ENCODE results near the gene HCN4. TPM values are rescaled to one million over a fixed set of nuclear protein-coding genes. Genes with fewer than 3 reads are reported as not detected.

The HCN4 gene
- total RNA-seq, 1 experiment from 2014 or later, result 0.29 TPM

DNA sequence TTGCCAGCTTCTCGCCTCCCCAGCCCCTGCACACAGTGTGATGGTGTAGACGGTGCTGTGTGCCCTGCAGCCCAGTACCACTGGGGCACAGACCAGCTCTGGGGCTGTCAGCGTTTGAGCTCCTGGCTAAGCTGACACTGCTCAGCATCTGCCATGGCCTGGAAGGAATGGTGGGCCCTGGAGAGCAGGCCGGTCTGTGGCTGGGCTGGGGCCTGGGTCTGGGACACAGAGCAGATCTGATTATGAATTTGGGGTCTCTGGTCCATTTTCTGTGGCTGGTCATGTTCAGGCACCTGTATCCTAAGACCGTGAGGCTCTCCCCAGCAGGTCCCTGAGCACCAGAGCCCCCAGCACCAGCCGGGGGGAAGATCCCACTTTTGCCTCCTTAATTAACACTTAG lies 34.7 kb downstream of the HCN4 start:
- Mint-ChIP-seq H3K27me3 (ENCODE audit: insufficient read depth, unreplicated experiment) (peaks cover 13% of the 10 kb centered on the region), H3K36me3 (ENCODE audit: insufficient read depth, unreplicated experiment) (no peaks in the 10 kb centered on the region), H3K4me1 (ENCODE audit: low read depth, unreplicated experiment) (no peaks in the 10 kb centered on the region), H3K27ac (ENCODE audit: unreplicated experiment) (no peak overlapping the region), H3K9me3 (ENCODE audit: unreplicated experiment) (no peaks in the 10 kb centered on the region), H3K4me3 (ENCODE audit: unreplicated experiment) (no peak overlapping the region)
- no peak for DNase-seq
- no peak overlapping the region for H3K4me3 ChIP-seq (ENCODE audit: low read depth, low read length)
- CTCF ChIA-PET, result no interaction called here
- POLR2A ChIA-PET, result no interaction called here
- TF ChIP-seq, protein P1, sequence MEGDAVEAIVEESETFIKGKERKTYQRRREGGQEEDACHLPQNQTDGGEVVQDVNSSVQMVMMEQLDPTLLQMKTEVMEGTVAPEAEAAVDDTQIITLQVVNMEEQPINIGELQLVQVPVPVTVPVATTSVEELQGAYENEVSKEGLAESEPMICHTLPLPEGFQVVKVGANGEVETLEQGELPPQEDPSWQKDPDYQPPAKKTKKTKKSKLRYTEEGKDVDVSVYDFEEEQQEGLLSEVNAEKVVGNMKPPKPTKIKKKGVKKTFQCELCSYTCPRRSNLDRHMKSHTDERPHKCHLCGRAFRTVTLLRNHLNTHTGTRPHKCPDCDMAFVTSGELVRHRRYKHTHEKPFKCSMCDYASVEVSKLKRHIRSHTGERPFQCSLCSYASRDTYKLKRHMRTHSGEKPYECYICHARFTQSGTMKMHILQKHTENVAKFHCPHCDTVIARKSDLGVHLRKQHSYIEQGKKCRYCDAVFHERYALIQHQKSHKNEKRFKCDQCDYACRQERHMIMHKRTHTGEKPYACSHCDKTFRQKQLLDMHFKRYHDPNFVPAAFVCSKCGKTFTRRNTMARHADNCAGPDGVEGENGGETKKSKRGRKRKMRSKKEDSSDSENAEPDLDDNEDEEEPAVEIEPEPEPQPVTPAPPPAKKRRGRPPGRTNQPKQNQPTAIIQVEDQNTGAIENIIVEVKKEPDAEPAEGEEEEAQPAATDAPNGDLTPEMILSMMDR (IDR thresholded peaks at IDR 0.05; ENCODE audit: insufficient read depth in 1 of 2, low read depth in 1 of 2, low read length in 1 of 2, severe bottlenecking in 1 of 2, unreplicated experiment in 1 of 2), result no peak
- no peaks in the 10 kb centered on the region for H3K4me1 ChIP-seq
- H3K27me3 ChIP-seq (replicated peaks; ENCODE audit: control insufficient read depth, insufficient read depth, low read length), result peaks cover 1% of the 10 kb centered on the region; the same call in 1 of the 2 replicates
- no peaks in the 10 kb centered on the region for H3K9me3 ChIP-seq
- no peaks in the 10 kb centered on the region for H3K36me3 ChIP-seq (ENCODE audit: control insufficient read depth, insufficient read depth, low read length)
- BruUV-seq (replicated peaks), result no TSS peak
- intact Hi-C loops (cut with micrococcal nuclease; ENCODE audit: unreplicated experiment), result no loop called here

GRCh38 chr15:73333001-73333400 lies 35.8 kb downstream of the HCN4 start:
- no peaks in the 10 kb centered on the region for H3K9me3 Mint-ChIP-seq (ENCODE audit: unreplicated experiment)
- no peaks in the 10 kb centered on the region for H3K4me1 Mint-ChIP-seq (ENCODE audit: low read depth, unreplicated experiment)
- TF ChIP-seq, protein P1 (IDR thresholded peaks at IDR 0.05; ENCODE audit: insufficient read depth in 1 of 2, low read depth in 1 of 2, low read length in 1 of 2, severe bottlenecking in 1 of 2, unreplicated experiment in 1 of 2), result no peak
- H3K27me3 Mint-ChIP-seq (ENCODE audit: insufficient read depth, unreplicated experiment), result peaks cover 13% of the 10 kb centered on the region
- intact Hi-C loops (cut with micrococcal nuclease; ENCODE audit: unreplicated experiment), result no loop called here
- no peaks in the 10 kb centered on the region for H3K4me1 ChIP-seq
- no peak overlapping the region for H3K27ac Mint-ChIP-seq (ENCODE audit: unreplicated experiment)
- H3K36me3 Mint-ChIP-seq (ENCODE audit: insufficient read depth, unreplicated experiment), result no peaks in the 10 kb centered on the region
- POLR2A ChIA-PET, result no interaction called here
- CTCF ChIA-PET, result no interaction called here
- BruUV-seq (replicated peaks), result no TSS peak
- no peaks in the 10 kb centered on the region for H3K9me3 ChIP-seq
- no peak overlapping the region for H3K4me3 ChIP-seq (ENCODE audit: low read depth, low read length)
- H3K27me3 ChIP-seq (replicated peaks; ENCODE audit: control insufficient read depth, insufficient read depth, low read length), result peaks cover 1% of the 10 kb centered on the region; the same call in 1 of the 2 replicates
- DNase-seq, result no peak
- no peak overlapping the region for H3K4me3 Mint-ChIP-seq (ENCODE audit: unreplicated experiment)
- H3K36me3 ChIP-seq (ENCODE audit: control insufficient read depth, insufficient read depth, low read length), result no peaks in the 10 kb centered on the region

DNA sequence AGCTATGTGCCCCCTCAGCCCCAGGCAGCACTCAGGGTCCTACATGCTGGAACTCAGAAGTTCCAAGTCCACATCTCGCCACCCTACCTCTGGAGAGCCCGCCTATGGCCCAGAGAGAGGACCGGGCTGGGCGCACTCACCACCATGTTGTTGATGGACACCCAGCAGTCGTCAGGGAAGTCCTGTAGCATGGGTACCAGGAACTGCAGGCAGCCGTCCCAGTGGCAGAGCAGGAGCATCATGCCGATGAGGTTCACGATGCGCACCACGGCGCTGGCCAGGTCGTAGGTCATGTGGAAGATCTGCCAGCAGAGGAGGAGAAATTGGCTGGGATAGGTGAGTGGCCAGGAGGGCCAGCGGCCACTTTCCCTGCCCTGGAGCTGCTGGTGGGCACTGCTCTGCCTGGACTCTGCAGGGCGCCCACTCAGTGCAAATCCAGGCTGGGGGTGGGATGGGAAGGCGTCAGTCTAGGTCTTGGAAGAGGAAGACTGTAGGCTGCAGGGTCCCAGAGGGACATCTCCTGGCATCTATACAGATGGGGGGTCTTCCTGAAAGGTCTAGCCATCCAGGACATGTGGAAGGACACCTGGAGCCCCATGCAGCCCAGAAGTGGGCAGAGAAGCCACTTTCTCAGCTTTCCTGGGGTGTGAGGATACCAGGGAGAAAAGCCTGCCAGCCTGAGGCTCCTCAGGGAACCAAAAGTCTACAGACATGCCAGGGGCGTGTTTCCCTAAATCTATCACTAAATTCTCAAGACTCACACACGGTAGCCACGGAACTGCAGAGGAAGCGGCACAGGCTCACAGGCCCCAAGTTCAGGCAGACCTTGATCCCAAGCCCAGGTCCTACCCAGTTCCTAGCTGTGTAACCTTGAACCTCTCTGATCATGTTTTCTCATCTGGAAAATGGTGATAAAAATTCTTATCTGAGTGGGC lies 36.5 kb downstream of the HCN4 start:
- peaks cover 1% of the 10 kb centered on the region; the same call in 1 of the 2 replicates for H3K27me3 ChIP-seq (replicated peaks; ENCODE audit: control insufficient read depth, insufficient read depth, low read length)
- no peak overlapping the region for H3K27ac Mint-ChIP-seq (ENCODE audit: unreplicated experiment)
- no peaks in the 10 kb centered on the region for H3K4me1 ChIP-seq
- no peaks in the 10 kb centered on the region for H3K36me3 Mint-ChIP-seq (ENCODE audit: insufficient read depth, unreplicated experiment)
- no peaks in the 10 kb centered on the region for H3K9me3 ChIP-seq
- intact Hi-C loops (cut with micrococcal nuclease; ENCODE audit: unreplicated experiment), result no loop called here
- peaks cover 7% of the 10 kb centered on the region for H3K27me3 Mint-ChIP-seq (ENCODE audit: insufficient read depth, unreplicated experiment)
- no TSS peak for BruUV-seq (replicated peaks)
- ChIA-PET POLR2A (no interaction called here), CTCF (no interaction called here)
- TF ChIP-seq, protein P1 (IDR thresholded peaks at IDR 0.05; ENCODE audit: insufficient read depth in 1 of 2, low read depth in 1 of 2, low read length in 1 of 2, severe bottlenecking in 1 of 2, unreplicated experiment in 1 of 2), result no peak
- H3K4me1 Mint-ChIP-seq (ENCODE audit: low read depth, unreplicated experiment), result no peaks in the 10 kb centered on the region
- no peaks in the 10 kb centered on the region for H3K9me3 Mint-ChIP-seq (ENCODE audit: unreplicated experiment)
- H3K4me3 ChIP-seq (ENCODE audit: low read depth, low read length), result no peak overlapping the region
- no peak overlapping the region for H3K4me3 Mint-ChIP-seq (ENCODE audit: unreplicated experiment)
- H3K36me3 ChIP-seq (ENCODE audit: control insufficient read depth, insufficient read depth, low read length), result no peaks in the 10 kb centered on the region
- DNase-seq, result no peak
